ENCODE measurements around the gene PCCA.
"Not testable (repeated sequence)": the region's sequence is repeated elsewhere in the genome, so short reads cannot be mapped to it uniquely, and the experiment has no call there.

PCCA gene

DNA sequence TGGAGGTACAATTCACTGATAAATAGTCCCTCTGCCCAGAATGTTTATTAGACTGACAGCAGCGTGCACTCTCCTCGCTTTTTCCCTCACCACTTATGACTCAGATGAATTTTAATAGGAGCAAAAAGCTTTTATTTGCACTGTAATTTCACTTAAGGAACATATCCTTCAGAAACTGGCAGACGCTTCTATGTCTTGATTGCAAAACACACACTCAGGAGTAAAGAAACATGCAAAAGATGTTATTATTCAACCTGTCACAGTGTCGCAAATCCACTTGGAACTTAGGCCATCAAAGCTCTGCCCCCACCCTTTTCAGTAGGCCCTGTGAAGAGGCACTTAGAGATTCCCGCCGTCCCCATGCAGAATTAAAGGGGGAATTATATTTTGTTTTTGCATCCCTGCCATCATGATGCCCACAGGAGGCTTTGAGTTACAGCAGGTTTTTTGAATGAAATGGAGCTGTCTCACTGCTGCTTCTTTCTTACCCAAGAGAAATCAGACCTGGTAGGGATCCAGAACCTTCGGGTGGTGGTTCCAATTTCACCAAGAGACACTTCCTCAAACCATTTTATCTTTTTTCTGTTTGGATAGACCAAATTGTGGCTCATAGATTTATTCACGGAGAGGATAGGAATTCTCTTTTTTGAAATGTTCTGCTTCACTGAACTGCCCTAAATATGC, 425.2 kb downstream of the PCCA start:
- no peak for DNase-seq

DNA sequence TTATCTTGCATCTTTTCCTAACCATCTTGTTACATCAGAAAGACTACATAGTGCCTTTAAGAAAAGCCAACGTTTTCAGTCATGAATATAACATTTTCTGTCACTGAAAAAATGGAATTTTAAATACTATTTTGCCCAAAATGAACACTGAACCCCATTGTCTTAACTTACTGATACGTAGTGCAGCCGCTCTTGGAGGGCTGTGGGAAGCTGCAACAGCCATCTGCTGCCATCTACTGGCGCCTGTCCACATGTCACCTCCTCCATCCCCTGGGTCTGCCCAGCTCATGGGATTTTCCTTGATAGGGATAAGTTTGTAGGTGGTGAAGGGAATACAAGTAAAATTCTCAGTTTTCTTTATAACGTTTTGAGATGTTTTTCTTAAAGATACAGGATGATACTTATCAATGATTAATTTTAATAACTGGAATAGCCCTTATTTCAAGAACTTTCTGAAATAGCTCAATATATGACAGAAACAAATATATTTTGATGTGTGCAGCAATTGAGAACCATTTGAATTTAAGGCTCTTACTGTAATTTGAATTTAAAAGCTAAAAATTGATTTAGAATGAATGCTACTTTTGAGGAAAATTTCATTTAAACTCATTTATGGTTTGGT, 426.0 kb downstream of the PCCA start:
- DNase-seq = peak; percentile 73

DNA sequence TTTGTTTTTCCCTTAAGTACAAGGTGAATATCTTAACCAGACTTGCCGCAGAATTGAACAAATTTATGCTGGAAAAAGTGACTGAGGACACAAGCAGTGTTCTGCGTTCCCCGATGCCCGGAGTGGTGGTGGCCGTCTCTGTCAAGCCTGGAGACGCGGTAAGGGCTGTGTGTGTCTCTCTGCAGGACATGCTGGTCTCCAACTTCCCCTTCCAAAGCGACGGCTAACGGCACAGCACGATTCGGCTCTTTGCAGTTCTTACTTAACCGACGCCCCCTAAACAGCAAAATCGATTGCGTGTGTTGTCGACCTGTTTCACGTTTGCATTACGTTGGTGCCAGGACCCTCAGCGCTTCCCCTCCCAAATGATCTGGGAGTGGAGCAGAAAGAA, 426.5 kb downstream of the PCCA start:
- DNase-seq = no peak

DNA sequence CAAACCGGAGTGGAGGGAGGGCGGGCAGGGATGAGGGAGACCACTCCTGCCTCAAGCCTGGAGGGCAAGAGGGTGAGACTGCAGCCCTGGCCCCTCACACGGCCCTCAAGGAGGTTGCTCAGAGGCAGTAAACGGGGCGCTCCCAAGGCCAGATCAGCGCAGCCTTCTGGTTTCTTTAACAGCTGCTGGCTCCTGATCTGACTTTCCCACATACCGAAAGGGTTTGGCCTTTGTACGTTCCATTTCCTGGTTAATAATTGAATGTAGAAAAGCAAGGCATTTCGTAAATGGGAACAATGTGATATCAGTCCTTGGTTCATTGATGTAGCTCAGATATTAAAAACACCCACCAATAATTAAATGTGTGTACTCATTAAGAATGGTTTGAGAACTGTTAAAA, 428.2 kb downstream of the PCCA start:
- DNase-seq = no peak

DNA sequence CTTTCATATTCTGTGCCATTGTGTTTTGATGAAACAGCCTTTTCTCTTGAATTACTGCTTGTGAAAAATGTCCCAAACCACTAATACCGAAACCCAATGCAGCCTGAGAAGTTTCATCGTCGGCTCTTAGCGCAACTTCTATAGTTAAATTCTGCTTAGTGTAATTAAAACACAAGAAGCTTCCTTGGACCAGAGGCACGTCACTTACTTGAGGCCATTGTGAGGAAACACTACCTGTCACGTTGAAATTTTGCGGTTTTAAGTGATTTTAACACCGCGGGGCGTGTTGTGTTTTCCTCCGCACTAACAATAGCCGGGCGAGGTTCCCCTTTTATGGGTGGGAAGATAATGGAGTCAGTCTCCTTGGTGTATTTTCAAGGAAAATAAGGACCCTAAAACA, 428.8 kb downstream of the PCCA start:
- DNase-seq = no peak

DNA sequence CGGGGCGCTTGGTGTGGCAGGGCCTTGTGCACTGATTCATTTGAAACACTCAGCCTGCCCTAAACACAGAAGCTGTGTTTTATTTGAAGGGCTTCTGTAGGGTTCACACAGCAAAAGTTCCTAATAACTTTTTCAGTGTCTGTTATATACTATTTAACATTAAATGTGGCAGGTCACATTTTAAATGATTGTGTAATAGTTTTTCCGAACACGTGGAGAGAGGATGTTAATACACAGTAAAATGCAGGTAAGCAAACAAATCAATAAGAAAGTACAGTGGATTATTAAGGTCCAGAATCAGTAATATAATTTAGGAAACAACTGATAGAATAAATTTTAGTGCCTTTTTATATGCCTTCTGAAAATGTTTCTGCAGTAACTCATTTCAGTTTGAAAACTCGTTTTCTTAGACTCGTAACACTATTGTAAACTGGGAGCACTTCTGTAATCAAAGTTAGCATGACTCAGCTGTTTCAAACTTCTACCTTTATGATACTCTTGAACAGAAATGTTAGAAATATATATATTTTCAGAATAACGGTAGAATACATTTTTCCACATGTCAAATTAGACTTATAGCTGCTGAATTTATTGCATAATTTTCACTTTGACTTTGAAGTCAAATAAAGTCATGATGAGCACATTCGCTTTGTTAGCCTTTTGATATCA, 429.6 kb downstream of the PCCA start:
- DNase-seq = no peak

DNA sequence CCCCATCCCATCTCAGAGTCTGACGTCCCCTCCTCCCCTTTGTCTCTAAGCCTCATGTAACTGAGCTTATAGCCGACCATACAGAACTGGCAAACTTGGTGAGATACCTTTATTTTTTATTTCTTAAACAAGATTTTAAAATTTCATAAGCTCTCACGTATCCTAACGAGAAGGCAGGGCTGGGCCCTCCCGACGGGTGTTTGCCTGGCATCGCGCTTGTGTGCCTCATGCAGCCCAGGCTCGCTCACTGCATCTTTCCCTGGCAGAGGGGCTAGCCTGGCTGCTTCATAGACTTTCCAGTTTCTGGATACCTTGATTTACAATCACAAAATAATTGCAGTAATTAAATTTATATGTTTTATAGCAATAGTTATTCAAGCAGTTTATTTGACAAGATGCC, 430.7 kb downstream of the PCCA start:
- no peak for DNase-seq

DNA sequence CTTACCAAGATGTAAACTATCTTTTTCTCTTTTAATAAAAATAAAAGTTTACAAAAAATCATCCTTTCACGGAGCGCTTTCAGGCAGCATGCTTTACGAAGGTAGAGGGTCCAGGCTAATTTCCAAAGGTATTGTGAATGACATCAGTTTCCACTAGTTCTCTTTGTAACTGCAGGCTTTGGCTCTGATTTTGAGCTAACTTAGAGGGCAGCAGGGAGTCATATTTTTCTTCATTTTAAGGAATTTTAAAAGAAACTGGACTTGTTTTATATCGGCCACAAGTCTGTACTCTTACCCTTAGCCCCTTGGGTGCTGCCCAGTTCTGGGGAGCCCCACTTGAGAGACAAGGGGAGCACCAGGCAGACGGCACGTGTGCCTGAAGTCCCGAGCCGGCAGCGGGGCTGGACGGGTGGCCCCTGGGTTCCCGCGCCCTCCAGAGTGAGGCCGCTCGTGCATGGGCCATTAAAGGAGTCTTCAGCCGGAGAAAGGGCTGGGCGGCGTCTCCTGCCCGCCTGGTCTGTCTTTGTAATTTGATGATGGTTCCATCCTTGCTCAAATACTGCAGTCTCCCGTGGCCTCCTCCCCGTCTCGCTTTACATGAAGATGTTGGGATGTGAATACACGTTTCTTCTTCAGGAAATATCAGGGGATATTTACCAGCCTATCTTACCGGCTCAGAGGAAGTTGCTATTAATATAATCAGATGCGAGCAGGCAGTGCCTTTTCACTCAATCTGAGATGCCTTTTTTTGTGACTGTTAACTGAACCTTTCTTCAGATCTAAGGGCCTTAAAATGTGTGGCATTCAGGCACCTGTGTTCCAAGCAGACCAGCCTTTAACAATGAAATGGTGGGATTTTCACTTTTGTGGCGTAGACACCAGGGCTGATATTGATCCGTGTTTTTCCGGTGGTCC, 432.3 kb downstream of the PCCA start:
- DNase-seq = no peak

DNA sequence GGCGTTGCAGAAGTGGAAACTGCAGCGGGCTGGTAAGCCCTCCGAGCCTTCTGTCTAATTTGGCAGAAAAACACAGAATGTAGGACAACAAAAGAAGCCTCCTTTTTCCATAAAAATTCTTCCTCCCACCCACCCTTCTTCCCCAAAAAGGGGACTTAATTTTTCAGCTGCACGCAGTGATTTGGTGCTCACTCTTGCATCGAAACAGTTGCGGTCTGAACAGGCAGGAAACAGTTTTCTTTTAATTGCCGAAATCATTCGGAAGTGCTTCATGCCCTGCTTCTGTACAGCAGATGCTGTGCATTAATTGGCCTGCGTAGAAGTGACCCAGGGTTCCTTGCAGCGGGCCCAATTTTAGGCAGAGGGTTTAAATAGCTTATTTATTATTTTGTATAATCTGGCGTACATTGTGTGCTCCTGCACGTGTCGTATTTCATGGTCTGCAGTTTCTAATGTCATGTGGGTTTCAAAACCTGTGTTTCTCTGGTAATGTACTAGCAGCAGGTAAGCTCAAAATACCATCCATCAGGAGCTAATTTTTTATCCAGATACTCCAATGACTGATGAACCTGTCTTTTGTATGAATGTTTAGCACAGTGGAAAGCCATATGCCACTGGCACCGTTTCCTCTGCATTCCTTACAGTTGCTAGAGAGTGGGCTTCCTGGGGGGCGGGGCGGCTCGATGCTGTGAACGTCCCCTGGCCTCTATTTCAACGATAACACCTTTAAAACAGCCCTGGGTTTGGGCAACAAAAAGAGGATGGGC, 433.1 kb downstream of the PCCA start:
- no peak for DNase-seq

DNA sequence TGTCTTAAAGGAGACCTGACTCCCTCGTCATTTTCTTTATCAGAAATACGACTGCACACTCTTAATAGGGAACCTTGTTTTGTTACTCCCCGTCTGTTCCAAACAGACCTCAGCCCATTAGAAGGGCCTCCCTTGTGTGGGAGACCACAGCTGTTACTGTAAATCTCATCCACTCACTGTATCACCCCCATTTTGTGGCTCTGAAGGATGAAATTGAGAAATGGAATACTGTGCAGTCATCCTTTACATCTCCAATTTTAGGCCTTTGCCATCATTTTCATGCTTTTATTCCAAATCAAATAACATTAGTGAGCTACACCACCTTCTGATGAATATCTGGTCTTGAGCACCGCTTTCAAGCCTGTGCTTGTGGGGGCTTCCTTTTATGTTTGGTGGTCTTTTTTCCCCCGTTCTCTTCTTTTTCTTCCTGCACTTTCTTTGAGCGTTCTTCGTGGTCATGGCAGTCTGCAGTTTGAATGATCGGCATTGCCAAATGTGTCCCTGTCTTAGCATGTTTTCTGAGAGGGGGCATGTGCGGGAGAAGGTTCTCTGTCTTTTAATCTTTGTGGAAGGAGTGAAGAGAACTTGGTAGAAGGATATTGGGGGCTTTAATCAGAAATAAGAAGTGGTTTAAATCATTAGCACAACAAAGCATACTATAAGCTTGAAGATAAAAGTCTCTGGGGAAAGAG, 433.9 kb downstream of the PCCA start:
- DNase-seq = no peak

DNA sequence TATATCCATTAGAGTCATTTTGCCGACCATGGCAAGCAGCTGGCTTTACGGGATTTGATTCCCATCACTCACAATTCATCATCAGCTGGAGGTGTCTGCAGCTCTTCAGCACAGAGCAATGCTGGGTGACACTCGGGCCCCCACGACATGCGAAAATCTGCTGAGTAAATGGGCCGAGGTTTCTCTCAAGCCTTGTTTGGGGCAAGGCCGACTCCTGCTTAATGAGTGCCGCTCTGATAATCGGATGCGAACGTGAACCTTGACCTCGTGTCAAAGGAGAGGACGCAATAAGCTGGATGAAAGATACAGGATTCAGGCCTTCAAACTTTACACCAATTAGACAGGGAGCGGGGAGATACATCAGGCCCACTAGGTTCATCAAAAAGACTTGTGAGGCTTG, 434.5 kb downstream of the PCCA start:
- no peak for DNase-seq

DNA sequence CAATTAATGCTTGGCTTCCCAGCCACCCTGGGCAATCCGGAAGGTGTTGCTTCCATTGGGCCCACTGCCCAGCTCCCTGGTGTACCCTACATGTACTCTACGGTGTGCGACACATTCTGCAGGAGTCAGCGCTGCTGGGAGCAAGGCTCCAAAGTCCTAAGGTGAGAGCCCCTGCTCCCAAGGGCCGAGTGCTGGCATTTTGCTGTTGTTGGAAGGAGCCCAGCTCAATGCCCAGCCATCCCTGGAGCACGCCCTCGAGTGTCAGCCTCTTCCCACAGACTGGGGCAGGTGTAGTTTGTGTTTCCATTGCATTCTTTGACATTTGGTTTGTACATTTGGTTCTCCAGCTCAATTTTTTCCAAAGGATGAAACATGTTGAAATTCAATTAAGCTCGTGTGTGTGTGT, 435.1 kb downstream of the PCCA start:
- DNase-seq = no peak

DNA sequence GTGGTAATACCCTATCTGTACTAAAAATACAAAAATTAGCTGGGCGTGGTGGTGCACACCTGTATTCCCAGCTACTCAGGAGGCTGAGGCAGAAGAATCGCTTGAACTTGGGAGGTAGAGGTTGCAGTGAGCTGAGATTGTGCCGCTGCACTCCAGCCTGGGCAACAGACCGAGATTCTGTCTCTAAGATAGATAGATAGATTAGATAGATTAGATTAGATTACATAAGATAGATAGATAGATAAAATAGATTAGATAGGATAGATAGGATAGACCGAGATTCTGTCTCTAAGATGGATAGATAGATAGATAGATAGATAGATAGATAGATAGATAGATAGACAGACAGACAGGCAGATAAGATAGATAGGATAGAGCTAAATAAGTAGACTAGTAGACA, 435.8 kb downstream of the PCCA start:
- not testable (repeated sequence) for DNase-seq

DNA sequence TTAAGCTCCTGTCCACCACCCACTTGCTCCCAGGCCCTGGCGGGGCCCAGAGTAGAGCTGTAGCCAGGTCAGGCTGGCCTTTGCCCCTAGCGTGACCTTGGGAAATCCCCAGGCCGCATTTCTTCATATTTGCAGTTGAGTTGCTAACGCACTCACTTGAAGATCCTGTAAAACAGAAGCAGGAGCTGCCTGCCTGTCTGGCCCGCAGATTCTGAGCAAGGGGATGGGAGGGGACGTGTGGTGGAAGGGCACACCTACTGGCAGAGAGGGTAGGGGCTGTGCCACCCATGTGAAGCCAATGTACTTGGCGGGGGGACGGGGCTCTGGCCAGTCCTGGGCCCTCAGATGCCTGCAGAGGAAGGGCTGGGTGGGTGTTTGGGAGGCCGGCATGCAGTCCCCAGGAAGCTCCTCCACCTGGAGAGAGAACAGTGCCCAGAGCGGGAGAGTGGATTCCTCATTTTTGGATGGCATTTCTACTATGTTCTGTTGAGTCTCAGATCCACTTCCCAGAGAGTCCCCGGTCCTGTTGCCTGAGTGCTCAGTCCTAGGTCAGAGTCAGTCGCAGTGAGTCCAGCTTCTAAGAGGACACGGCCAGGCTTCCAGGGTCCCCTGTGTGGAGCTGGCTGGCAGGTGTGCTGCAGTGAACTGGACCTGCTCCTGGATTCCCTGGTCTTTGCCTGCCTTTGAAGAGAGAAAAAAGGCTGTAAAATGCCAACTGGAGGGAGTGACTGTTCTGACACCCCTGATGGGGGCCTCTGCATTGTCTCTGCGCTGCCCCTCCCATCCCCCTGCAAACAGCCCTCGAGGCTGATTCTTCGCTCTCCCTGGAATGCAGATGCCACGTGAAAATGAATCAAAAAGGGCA, 436.8 kb downstream of the PCCA start:
- DNase-seq = no peak

DNA sequence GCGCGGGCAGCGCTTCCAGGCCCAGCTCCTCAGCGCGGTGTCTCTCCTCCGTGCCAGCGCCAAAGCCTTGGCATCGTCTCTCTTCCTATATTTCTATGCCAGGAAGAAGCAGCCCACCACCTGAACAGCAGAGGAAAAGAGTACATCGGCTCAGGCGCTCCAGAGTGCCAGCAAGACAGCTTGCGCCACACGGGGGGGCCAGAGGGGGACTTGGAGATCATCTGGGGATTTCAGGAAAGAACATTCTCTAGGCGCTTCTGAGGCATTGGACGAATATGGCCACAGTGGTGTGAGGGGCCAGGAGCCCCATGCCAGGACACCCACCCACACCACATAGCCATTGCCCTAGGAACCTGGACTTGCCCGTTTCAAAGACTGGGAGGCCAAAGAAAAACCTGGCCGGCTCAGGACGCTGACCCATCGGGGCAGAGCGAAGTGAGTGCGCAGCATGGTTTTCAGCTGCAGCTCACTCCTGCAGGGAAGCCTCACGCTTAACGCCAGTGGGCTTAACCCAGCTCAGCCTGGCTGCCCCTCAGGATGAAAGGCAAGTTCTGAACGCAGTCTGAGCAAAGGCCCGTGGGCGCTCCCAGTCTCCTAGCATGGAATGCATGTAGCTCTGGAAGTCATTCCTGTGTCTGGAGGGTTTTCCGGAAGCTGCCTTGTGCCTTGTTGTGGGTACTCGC, 437.6 kb downstream of the PCCA start:
- DNase-seq = no peak

DNA sequence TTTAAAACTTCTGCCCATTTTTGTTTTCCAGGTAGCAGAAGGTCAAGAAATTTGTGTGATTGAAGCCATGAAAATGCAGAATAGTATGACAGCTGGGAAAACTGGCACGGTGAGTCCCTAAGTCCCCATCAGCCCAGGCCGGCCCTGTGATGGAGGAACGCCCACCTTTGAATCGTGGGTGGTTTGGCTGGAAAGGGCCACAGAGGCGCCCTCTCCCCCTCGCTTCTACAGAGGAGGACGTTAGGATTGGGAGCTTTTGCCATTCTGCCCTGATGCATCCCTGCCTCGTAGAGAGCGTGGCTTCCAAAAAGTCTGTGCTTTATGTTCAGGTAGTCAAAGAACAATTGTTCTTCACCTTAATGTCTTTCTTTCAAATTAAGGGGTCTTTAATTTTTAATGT, 438.8 kb downstream of the PCCA start:
- DNase-seq = no peak

DNA sequence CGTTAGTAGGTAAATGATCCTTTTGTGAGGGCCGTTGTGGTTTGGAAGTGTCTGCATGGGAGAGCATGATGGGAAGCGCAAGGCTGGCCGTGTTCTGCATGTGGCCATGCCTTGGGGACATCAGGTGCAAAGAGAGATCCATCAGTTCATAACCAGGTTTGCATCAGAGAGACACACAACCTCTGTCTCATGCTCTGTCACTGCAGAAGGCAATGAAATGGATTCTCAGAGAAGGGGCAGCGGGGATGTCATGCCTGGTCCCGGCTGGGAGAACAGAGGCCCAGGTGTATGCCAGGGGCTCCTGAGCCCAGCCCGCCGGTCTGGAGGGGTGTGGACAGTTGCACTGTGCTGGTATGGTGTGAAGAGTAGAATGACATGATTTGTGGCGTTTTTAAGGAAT, 439.5 kb downstream of the PCCA start:
- DNase-seq = no peak

DNA sequence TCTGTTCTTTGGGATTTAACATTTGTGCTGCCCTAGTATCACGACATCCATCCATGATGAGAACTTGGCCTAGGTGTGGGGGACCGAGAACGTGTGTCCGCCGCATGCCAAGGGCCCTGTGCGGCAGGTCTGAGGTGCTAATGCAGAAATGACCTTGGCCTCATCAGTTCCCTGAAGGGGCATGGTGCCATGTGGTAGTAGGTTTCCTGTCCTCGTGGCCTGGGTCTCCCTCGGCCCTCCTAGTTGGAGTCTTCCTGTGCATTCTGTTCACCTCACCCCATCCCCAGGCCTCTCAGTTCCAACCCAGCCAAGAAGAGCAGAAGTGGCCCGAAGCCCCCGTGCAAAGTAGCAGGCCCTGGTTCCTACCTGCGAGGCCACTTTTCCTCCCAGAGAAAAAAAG, 439.9 kb downstream of the PCCA start:
- no peak for DNase-seq

DNA sequence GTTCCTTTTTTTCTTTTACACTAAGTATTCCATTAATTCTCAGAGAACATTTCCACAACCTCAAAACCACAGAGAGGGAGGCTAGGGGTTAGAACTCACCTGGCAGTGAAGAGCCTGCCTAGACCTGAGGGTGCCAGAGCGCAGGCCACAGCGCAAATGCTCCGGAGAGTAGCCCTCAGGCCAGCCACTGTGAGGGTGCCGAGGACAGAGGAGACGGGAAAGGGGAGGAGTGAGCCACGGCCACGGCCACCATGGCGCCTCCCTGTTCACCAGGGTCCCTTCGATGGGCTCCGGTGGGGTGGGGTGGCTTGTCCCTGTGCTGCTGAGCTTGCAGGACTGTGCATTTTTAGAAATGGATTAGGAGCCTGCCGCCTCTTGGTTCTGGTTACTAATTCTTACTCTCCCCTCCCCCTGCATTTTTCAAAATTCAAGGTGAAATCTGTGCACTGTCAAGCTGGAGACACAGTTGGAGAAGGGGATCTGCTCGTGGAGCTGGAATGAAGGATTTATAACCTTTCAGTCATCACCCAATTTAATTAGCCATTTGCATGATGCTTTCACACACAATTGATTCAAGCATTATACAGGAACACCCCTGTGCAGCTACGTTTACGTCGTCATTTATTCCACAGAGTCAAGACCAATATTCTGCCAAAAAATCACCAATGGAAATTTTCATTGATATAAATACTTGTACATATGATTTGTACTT, 440.9 kb downstream of the PCCA start:
- DNase-seq = no peak
